CD14-positive monocyte (primary cell): ENCODE measurements around the gene GAST. TPM values are rescaled to one million over a fixed set of nuclear protein-coding genes. Genes with fewer than 3 reads are reported as not detected.
"Not testable (repeated sequence)": the region's sequence is repeated elsewhere in the genome, so short reads cannot be mapped to it uniquely, and the experiment has no call there.

ENCODE experiments used
- DNase-seq, 3 donors: peaks; one replicate each; pipeline ENCODE4 v3.0.0-alpha.2; 2011 to 2022
- H2AFZ ChIP-seq: 2 replicates; pipeline ENCODE4 v1.6.0; 2012; ENCODE audit warnings: mild to moderate bottlenecking, low read depth, low read length, inconsistent platforms; ENCODE audit not compliant: insufficient read depth, poor library complexity, severe bottlenecking
- H3K27ac ChIP-seq, 2 donors: 1 replicate in 1 of 2; 2 replicates in 1 of 2; pipeline ENCODE4 v1.5.1; 2012 to 2013; ENCODE audit warnings: low read length in 2 of 2, control low read depth in 1 of 2, inconsistent platforms in 1 of 2, low read depth in 1 of 2, mild to moderate bottlenecking in 1 of 2
- H3K27me3 ChIP-seq, 2 donors: one replicate each; pipeline versions ENCODE4 v1.6.0 to v1.6.1; 2011 to 2013; ENCODE audit warnings: low read length in 2 of 2; ENCODE audit not compliant: control insufficient read depth in 2 of 2, insufficient read depth in 2 of 2
- H3K36me3 ChIP-seq, 2 donors: replicated peaks in 1 of 2; 1 replicate in 1 of 2; 2 replicates in 1 of 2; pipeline versions ENCODE4 v1.5.1 to v1.6.1; 2012 to 2013; ENCODE audit warnings: low read length in 2 of 2, control low read depth in 1 of 2, inconsistent platforms in 1 of 2, mild to moderate bottlenecking in 1 of 2; ENCODE audit not compliant: insufficient read depth in 2 of 2, control insufficient read depth in 1 of 2
- H3K4me1 ChIP-seq, 2 donors: 1 replicate in 1 of 2; 2 replicates in 1 of 2; pipeline versions ENCODE4 v1.5.1 to v1.6.1; 2012 to 2013; ENCODE audit warnings: low read length in 2 of 2, control low read depth in 1 of 2, inconsistent platforms in 1 of 2, mild to moderate bottlenecking in 1 of 2, moderate library complexity in 1 of 2; ENCODE audit not compliant: insufficient read depth in 2 of 2, control insufficient read depth in 1 of 2
- H3K4me2 ChIP-seq: replicated peaks from 2 replicates; pipeline ENCODE3; 2012; ENCODE audit warnings: low read length, moderate library complexity, mild to moderate bottlenecking; ENCODE audit not compliant: poor library complexity, severe bottlenecking; ENCODE audit errors: extremely low read depth
- H3K4me3 ChIP-seq, 3 experiments: fragments of 200-600 bp in 1 of 3; sonication (generic) in 1 of 3; replicated peaks in 1 of 3; 1 replicate in 2 of 3; 2 replicates in 1 of 3; pipeline ENCODE4 v1.5.1; 2011 to 2013; ENCODE audit warnings: low read length in 3 of 3, mild to moderate bottlenecking in 3 of 3, control low read depth in 2 of 3, low read depth in 2 of 3, inconsistent platforms in 1 of 3, moderate library complexity in 1 of 3
- H3K79me2 ChIP-seq: 2 replicates; pipeline ENCODE4 v1.6.0; 2012; ENCODE audit warnings: mild to moderate bottlenecking, control low read depth, inconsistent platforms, low read length, moderate library complexity; ENCODE audit not compliant: insufficient read depth
- H3K9ac ChIP-seq: 2 replicates; pipeline ENCODE4 v1.6.0; 2017; ENCODE audit warnings: low read length, mild to moderate bottlenecking; ENCODE audit not compliant: insufficient read depth, poor library complexity, severe bottlenecking
- H3K9me3 ChIP-seq, 2 donors: replicated peaks in 1 of 2; 1 replicate in 1 of 2; 2 replicates in 1 of 2; pipeline versions ENCODE4 v1.5.1 to v1.6.1; 2012 to 2013; ENCODE audit warnings: low read length in 2 of 2, control low read depth in 1 of 2; ENCODE audit not compliant: control insufficient read depth in 1 of 2, insufficient read depth in 1 of 2
- H4K20me1 ChIP-seq: 2 replicates; pipeline ENCODE4 v1.6.0; 2012; ENCODE audit warnings: mild to moderate bottlenecking, low read length, control low read depth, moderate library complexity; ENCODE audit not compliant: insufficient read depth
- H3K27ac Mint-ChIP-seq, 7 donors: one replicate each; pipeline ENCODE4 v1.8.0; 2020; ENCODE audit warnings: mild to moderate bottlenecking in 7 of 7, mixed read lengths in 7 of 7, moderate library complexity in 6 of 7, inconsistent platforms in 2 of 7
- H3K27me3 Mint-ChIP-seq, 3 donors: one replicate each; pipeline ENCODE4 v1.8.0; 2021 to 2022; ENCODE audit warnings: low read depth in 3 of 3, mild to moderate bottlenecking in 3 of 3, mixed read lengths in 3 of 3, moderate library complexity in 3 of 3, inconsistent platforms in 1 of 3
- H3K36me3 Mint-ChIP-seq, 2 donors: one replicate each; pipeline ENCODE4 v1.8.0; 2020; ENCODE audit warnings: mixed read lengths in 2 of 2, inconsistent platforms in 1 of 2, mild to moderate bottlenecking in 1 of 2
- H3K4me1 Mint-ChIP-seq: one replicate; pipeline ENCODE4 v1.8.0; 2020; ENCODE audit warnings: mild to moderate bottlenecking, mixed read lengths
- H3K4me3 Mint-ChIP-seq, 2 donors: one replicate each; pipeline ENCODE4 v1.8.0; 2020; ENCODE audit warnings: mild to moderate bottlenecking in 2 of 2, mixed read lengths in 2 of 2, moderate library complexity in 1 of 2
- H3K9me3 Mint-ChIP-seq, 7 donors: one replicate each; pipeline ENCODE4 v1.8.0; 2020 to 2022; ENCODE audit warnings: mixed read lengths in 7 of 7, mild to moderate bottlenecking in 6 of 7, moderate library complexity in 6 of 7, inconsistent platforms in 2 of 7
- WGBS: methylation state at CpG from one replicate; pipeline ENCODE4 v1.1.5; 2013; ENCODE audit warnings: missing lambda C conversion rate; ENCODE audit not compliant: insufficient coverage; 5-methylcytosine and 5-hydroxymethylcytosine counted together
- intact Hi-C, 2 donors: fragments of 100-400 bp; cut with micrococcal nuclease; formaldehyde crosslinking; loops; one replicate each; pipeline versions ENCODE4 v1.15.0 to v1.15.1; 2023
- polyA plus RNA-seq, 3 donors: library from polyadenylated mRNA; depleted of rRNA in 1 of 3; unstranded in 2 of 3; stranded (reverse) in 1 of 3; fragments of 300-500 nt in 2 of 3; fragments of >200 nt in 1 of 3; fragmentation: Illumina TruSeq in 2 of 3; gene quantifications; 1 replicate in 2 of 3; 2 replicates in 1 of 3; pipeline ENCODE4 v1.2.3, GENCODE V29; 2012 to 2021
- TF ChIP-seq, protein P1 (sequence below): fragments of 200-600 bp; IDR thresholded peaks from one replicate; pipeline ENCODE4 v1.8.0; 2022; ENCODE audit warnings: antibody characterized with exemption, mild to moderate bottlenecking

The GAST gene
- polyA plus RNA-seq, 3 donors: not detected

DNA sequence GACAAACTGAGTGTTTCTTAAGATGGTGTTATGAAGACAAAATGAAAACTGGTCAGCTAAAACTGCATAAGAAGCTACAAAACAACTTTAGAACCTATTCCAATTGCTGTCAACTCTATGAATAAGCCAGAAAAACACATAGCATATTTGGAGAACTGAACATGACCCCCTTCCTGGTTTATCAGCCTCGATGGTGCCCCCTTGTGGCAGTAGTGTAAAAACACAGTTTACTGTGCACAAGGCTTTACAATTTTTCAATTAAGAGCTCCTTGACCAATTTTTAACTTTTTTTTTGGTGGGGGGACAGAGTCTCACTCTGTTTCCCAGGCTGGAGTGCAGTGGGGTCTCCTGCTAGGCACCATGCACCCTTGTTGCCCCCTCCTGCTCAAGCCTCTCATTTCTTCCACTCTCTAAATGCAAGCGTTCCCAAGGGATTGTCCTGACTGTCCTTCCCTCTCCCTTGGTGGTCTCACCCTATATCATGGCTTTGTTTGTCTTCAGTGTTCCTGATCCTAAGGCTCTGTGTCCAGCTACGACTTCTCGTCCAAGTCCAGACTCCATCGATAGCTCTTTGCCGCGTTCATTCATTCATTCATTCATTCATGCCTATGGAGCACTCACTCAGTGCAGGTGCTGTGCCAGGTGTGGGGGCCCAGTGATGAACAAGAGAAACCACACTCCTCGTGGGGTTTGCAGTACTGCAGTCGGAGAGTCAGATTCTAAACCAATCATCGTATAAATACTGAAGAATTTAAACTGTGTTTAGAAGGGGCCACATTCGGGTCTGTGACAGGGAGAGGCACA lies 16.0 kb upstream of the GAST start:
- H3K4me3 ChIP-seq: no peak overlapping the region
- no peak overlapping the region for H3K27ac ChIP-seq
- Mint-ChIP-seq H3K36me3 (peaks cover 28 to 39% of the 10 kb centered on the region in 2 donors), H3K9me3 (no peaks in the 10 kb centered on the region), H3K27ac (peak overlapping the region; percentile 57 to 86 (median 77)), H3K4me1 (peaks cover 30% of the 10 kb centered on the region), H3K4me3 (no peak overlapping the region), H3K27me3 (peaks cover 0 to 7% (median 0%) of the 10 kb centered on the region in 3 donors)
- H3K4me2 ChIP-seq: no peak overlapping the region
- H3K36me3 ChIP-seq: peaks cover 28 to 42% of the 10 kb centered on the region in 2 donors
- H3K79me2 ChIP-seq: peaks cover 6% of the 10 kb centered on the region
- no peak overlapping the region for H2AFZ ChIP-seq
- WGBS: 90% methylated on average over 2 of the region's 11 CpGs
- H3K4me1 ChIP-seq: peaks cover 21 to 27% of the 10 kb centered on the region in 2 donors
- no peak overlapping the region for H3K9ac ChIP-seq
- DNase-seq: peak; percentile 75 to 83 (median 80)
- H4K20me1 ChIP-seq: peaks cover 56% of the 10 kb centered on the region
- no peaks in the 10 kb centered on the region for H3K9me3 ChIP-seq
- intact Hi-C loops: no loop called here
- H3K27me3 ChIP-seq: no peaks in the 10 kb centered on the region
- TF ChIP-seq, protein P1, sequence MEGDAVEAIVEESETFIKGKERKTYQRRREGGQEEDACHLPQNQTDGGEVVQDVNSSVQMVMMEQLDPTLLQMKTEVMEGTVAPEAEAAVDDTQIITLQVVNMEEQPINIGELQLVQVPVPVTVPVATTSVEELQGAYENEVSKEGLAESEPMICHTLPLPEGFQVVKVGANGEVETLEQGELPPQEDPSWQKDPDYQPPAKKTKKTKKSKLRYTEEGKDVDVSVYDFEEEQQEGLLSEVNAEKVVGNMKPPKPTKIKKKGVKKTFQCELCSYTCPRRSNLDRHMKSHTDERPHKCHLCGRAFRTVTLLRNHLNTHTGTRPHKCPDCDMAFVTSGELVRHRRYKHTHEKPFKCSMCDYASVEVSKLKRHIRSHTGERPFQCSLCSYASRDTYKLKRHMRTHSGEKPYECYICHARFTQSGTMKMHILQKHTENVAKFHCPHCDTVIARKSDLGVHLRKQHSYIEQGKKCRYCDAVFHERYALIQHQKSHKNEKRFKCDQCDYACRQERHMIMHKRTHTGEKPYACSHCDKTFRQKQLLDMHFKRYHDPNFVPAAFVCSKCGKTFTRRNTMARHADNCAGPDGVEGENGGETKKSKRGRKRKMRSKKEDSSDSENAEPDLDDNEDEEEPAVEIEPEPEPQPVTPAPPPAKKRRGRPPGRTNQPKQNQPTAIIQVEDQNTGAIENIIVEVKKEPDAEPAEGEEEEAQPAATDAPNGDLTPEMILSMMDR: peak; percentile 81

DNA sequence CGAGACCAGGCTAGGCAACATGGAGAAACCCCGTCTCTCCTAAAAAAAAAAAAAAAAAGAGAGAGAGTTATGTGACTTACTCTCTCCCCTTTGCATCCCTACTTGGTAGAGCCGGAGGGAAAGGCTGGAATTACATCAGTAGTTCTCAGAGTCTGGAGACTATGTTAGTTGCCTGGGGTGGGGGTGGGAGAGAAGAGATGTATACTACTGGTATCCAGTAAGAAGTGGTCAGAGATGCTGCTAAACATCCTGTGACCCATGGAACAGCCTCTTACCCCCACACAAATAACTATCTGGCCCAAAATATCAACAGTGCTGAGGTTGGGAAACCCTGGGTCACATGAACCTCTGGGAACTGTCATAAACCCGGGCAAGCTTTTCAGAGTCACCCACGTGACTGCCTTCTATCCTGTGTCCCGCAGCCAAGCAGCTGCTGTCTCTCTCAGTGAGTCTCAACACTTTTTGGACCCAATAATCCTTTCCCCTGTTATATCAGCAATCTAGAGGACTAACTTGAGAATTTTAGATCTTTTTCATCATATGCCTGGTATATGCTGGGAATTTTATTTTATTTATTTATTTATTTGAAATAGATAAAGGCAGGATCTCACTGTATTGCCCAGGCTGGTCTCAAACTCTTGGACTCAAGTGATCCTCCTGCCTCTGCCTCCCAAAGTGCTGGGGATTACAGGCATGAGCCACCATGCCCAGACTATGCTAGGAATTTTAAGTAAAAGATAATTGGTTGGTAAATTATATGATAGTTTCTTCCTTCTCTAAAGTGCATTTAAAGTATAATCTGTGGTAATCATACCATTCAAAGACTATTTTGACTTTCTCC lies 14.8 kb upstream of the GAST start:
- peak; percentile 68 to 84 (median 72) for DNase-seq
- H3K27ac ChIP-seq: no peak overlapping the region

DNA sequence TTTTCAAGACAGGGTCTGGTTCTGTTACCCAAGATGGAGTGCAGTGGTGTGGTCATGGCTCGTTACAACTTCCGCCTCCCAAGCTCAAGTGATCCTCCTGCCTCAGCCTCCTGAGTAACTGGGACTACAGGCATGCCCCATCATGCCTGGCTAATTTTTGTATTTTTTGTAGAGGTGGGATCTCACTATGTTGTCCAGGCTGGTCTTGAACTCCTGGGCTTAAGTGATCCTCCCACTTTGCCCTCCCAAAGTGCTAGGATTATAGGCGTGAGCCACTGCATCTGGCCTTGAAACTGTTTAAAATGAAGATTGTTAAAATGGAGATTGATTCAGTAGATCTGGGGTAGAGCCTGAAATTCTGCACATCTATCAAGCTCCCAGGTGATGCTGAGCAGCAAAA lies 11.3 kb upstream of the GAST start:
- H3K9me3 ChIP-seq, H3K4me3 ChIP-seq, H3K27me3 Mint-ChIP-seq, H3K79me2 ChIP-seq, H3K4me3 Mint-ChIP-seq, H3K9me3 Mint-ChIP-seq, H3K4me2 ChIP-seq, H3K36me3 ChIP-seq, H3K36me3 Mint-ChIP-seq, H3K27me3 ChIP-seq, H3K9ac ChIP-seq, H2AFZ ChIP-seq, DNase-seq, H3K27ac Mint-ChIP-seq, intact Hi-C loops, H3K27ac ChIP-seq: not testable (repeated sequence)
- Histone ChIP-seq H3K4me1 (peaks cover 18 to 19% of the 10 kb centered on the region in 2 donors), H4K20me1 (peaks cover 13% of the 10 kb centered on the region)
- peaks cover 21% of the 10 kb centered on the region for H3K4me1 Mint-ChIP-seq
- WGBS: 93% methylated on average over 2 of the region's 3 CpGs

More for the DNA sequence above, 14.8 kb upstream of the GAST start:
- H3K27me3 Mint-ChIP-seq: peaks cover 0 to 3% (median 0%) of the 10 kb centered on the region in 3 donors
- H3K4me1 Mint-ChIP-seq: peaks cover 26% of the 10 kb centered on the region
- Histone ChIP-seq H3K4me1 (peaks cover 20 to 26% of the 10 kb centered on the region in 2 donors), H3K36me3 (peaks cover 16 to 30% of the 10 kb centered on the region in 2 donors), H3K4me3 (no peak overlapping the region), H4K20me1 (peaks cover 45% of the 10 kb centered on the region), H2AFZ (peak overlapping the region; percentile 29), H3K4me2 (peak overlapping the region; percentile 1), H3K27me3 (no peaks in the 10 kb centered on the region), H3K9ac (no peak overlapping the region), H3K79me2 (no peaks in the 10 kb centered on the region), H3K9me3 (no peaks in the 10 kb centered on the region)
- WGBS: 0% methylated on average over 2 of the region's 6 CpGs
- H3K27ac Mint-ChIP-seq: peak overlapping the region in 6 of 7 donors; percentile 50 to 75 (median 62)
- peak overlapping the region in 1 of 2 donors; percentile 11 for H3K4me3 Mint-ChIP-seq
- intact Hi-C loops: no loop called here
- no peaks in the 10 kb centered on the region for H3K9me3 Mint-ChIP-seq
- H3K36me3 Mint-ChIP-seq: peaks cover 17 to 28% of the 10 kb centered on the region in 2 donors
- TF ChIP-seq, protein P1: no peak
